RWPE2 (cell line): ENCODE measurements around the gene HOXD11.

ENCODE experiments used
- ATAC-seq: fragments of 200-7000 bp; cut with Tn5 transposase; 3 replicates; pipeline ENCODE4 v1.9.1; 2021; ENCODE audit warnings: low read depth
- DNase-seq: peaks from one replicate; pipeline ENCODE4 v3.0.0-alpha.2; 2020; ENCODE audit warnings: low spot score
- H3K27ac ChIP-seq: fragments of 450-650 bp; 2 replicates; pipeline ENCODE4 v1.5.1; 2017; ENCODE audit warnings: mild to moderate bottlenecking; ENCODE audit not compliant: poor library complexity, severe bottlenecking
- H3K27me3 ChIP-seq: fragments of 250-450 bp; sonication (Bioruptor Pico); 2 replicates; pipeline ENCODE4 v1.5.1; 2021; ENCODE audit warnings: mild to moderate bottlenecking, moderate library complexity; ENCODE audit not compliant: insufficient read depth, poor library complexity, severe bottlenecking
- H3K36me3 ChIP-seq: fragments of 250-450 bp; sonication (Bioruptor Pico); 2 replicates; pipeline ENCODE4 v1.5.1; 2020; ENCODE audit warnings: low read depth, mild to moderate bottlenecking, moderate library complexity
- H3K4me1 ChIP-seq: fragments of 250-450 bp; sonication (Bioruptor Pico); 2 replicates; pipeline ENCODE4 v1.5.1; 2021; ENCODE audit warnings: mild to moderate bottlenecking, moderate library complexity; ENCODE audit not compliant: insufficient read depth, poor library complexity, severe bottlenecking
- H3K4me3 ChIP-seq: fragments of 250-450 bp; sonication (Bioruptor Pico); 2 replicates; pipeline ENCODE4 v1.5.1; 2021; ENCODE audit warnings: mild to moderate bottlenecking, moderate library complexity; ENCODE audit not compliant: severe bottlenecking
- H3K9me3 ChIP-seq: fragments of 250-450 bp; sonication (Bioruptor Pico); 2 replicates; pipeline ENCODE4 v1.5.1; 2021; ENCODE audit warnings: mild to moderate bottlenecking, moderate library complexity; ENCODE audit not compliant: severe bottlenecking
- CTCF ChIP-seq: fragments of 450-650 bp; IDR thresholded peaks from one replicate; pipeline ENCODE4 v1.5.1; 2017; ENCODE audit warnings: mild to moderate bottlenecking, moderate library complexity; ENCODE audit not compliant: poor library complexity, severe bottlenecking

HOXD11 gene

GRCh38 chr2:176138923-176139660 lies 32.0 kb downstream of the HOXD11 start:
- Histone ChIP-seq H3K4me1 (peaks cover 10% of the 10 kb centered on the region), H3K27me3 (no peaks in the 10 kb centered on the region), H3K4me3 (no peak overlapping the region), H3K27ac (no peak overlapping the region), H3K9me3 (no peaks in the 10 kb centered on the region), H3K36me3 (no peaks in the 10 kb centered on the region)
- ATAC-seq, result no peak
- TF ChIP-seq CTCF, result no peak
- no peak for DNase-seq

GRCh38 chr2:176139661-176140512 lies 32.8 kb downstream of the HOXD11 start:
- no peaks in the 10 kb centered on the region for H3K27me3 ChIP-seq
- H3K9me3 ChIP-seq, result no peaks in the 10 kb centered on the region
- no peaks in the 10 kb centered on the region for H3K36me3 ChIP-seq
- no peak for DNase-seq
- H3K4me1 ChIP-seq, result peaks cover 10% of the 10 kb centered on the region
- ATAC-seq, result no peak
- H3K27ac ChIP-seq, result no peak overlapping the region
- no peak for TF ChIP-seq CTCF
- peak overlapping the region; percentile 42 for H3K4me3 ChIP-seq

GRCh38 chr2:176140513-176141317 lies 33.6 kb downstream of the HOXD11 start:
- peak; percentile 97 for TF ChIP-seq CTCF
- peaks cover 3% of the 10 kb centered on the region for H3K4me1 ChIP-seq
- H3K36me3 ChIP-seq, result no peaks in the 10 kb centered on the region
- ATAC-seq (peak; percentile 80), DNase-seq (peak; percentile 67)
- no peaks in the 10 kb centered on the region for H3K27me3 ChIP-seq
- peak overlapping the region; percentile 42 for H3K4me3 ChIP-seq
- no peak overlapping the region for H3K27ac ChIP-seq
- no peaks in the 10 kb centered on the region for H3K9me3 ChIP-seq

GRCh38 chr2:176142281-176142680 lies 35.2 kb downstream of the HOXD11 start:
- ATAC-seq, result no peak
- H3K4me1 ChIP-seq, result no peaks in the 10 kb centered on the region
- H3K27me3 ChIP-seq, result no peaks in the 10 kb centered on the region

More at GRCh38 chr2:176142281-176142680, 35.2 kb downstream of the HOXD11 start:
- H3K36me3 ChIP-seq, result no peaks in the 10 kb centered on the region
- no peaks in the 10 kb centered on the region for H3K9me3 ChIP-seq
- H3K27ac ChIP-seq, result no peak overlapping the region
- no peak for TF ChIP-seq CTCF
- peak; percentile 17 for DNase-seq
- H3K4me3 ChIP-seq, result no peak overlapping the region
